Measurements from ENCODE around the gene ABR. TPM values are rescaled to one million over a fixed set of nuclear protein-coding genes. Genes with fewer than 3 reads are reported as not detected.
"Not testable (repeated sequence)": the region's sequence is repeated elsewhere in the genome, so short reads cannot be mapped to it uniquely, and the experiment has no call there.

Gene ABR
- total RNA-seq, 2 donors from 2014 or later = 80.7 to 82.7 TPM

DNA sequence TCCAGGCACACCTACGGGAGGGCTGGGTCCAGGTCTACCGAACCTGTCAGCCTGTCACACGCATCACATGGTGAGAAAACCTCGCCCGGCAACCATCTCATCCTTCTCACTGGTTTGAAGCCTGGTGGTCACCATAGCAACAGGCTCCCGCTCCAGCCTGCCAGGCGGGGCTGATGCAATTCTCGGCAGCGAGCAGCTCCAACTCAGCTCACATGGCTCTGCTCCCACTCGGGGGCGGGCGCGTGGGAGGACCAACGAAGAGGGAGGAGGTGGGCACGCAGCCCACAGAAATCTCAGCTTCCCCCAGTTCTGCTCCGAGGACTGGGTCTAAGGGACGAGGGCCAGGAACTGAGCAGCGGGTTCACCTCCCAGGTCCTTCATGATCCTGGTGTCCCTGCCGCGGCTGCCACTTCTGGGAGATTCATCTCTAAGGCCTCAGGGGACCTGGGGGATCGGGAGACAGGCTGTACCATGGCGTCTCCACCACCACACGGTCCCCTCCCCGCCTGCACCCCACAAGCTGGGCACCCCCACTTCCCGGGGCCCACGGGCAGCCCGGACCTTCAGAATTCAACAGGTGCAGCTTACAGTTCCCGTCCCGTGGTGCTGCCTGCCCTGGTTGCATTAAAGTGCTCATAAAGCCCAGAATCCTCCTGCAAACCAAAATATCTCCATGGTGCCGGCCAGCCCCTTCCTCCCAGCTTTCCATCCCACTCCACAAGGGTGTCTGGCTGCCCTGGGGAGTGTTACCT lies 25.8 kb downstream of the ABR start:
- Histone ChIP-seq H3K36me3 (no peaks in the 10 kb centered on the region), H3K9me3 (no peaks in the 10 kb centered on the region), H3K4me1 (replicated peaks) (no peaks in the 10 kb centered on the region), H3K27me3 (replicated peaks; ENCODE audit: insufficient read depth) (no peaks in the 10 kb centered on the region), H3K4me3 (no peak overlapping the region), H3K27ac (no peak overlapping the region)
- WGBS = 45% methylated on average over 30 of the region's 30 CpGs
- intact Hi-C loops (cut with DNase I) = no loop called here
- TF ChIP-seq POLR2AphosphoS5 (IDR thresholded peaks at IDR 0.05) (no peak), POLR2A (IDR thresholded peaks at IDR 0.05) (no peak)
- TF ChIP-seq, protein P1, sequence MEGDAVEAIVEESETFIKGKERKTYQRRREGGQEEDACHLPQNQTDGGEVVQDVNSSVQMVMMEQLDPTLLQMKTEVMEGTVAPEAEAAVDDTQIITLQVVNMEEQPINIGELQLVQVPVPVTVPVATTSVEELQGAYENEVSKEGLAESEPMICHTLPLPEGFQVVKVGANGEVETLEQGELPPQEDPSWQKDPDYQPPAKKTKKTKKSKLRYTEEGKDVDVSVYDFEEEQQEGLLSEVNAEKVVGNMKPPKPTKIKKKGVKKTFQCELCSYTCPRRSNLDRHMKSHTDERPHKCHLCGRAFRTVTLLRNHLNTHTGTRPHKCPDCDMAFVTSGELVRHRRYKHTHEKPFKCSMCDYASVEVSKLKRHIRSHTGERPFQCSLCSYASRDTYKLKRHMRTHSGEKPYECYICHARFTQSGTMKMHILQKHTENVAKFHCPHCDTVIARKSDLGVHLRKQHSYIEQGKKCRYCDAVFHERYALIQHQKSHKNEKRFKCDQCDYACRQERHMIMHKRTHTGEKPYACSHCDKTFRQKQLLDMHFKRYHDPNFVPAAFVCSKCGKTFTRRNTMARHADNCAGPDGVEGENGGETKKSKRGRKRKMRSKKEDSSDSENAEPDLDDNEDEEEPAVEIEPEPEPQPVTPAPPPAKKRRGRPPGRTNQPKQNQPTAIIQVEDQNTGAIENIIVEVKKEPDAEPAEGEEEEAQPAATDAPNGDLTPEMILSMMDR (IDR thresholded peaks at IDR 0.05) = no peak
- DNase-seq (ENCODE audit: low spot score) = no peak

DNA sequence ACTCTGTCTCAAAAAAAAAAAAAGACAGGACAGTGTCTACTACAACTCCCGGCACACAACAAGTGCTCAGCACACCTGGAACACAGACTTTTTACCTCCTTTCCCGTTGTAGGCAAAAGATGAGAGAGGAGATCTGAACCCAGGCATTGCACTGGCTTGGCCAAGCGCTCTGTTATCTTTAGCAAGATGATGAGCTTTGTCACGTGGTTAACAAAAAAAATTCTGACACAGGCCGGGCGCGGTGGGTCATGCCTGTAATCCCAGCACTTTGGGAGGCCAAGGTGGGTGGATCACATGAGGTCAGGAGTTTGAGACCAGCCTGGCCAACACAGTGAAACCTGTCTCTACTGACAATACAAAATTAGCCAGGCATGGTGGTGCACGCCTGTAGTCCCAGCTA lies 27.2 kb downstream of the ABR start:
- H3K36me3 ChIP-seq; H3K9me3 ChIP-seq; intact Hi-C loops (cut with DNase I); H3K27me3 ChIP-seq (replicated peaks; ENCODE audit: insufficient read depth); H3K27ac ChIP-seq; DNase-seq (ENCODE audit: low spot score); H3K4me3 ChIP-seq; H3K4me1 ChIP-seq (replicated peaks): not testable (repeated sequence)
- WGBS = 89% methylated on average over 8 of the region's 8 CpGs

DNA sequence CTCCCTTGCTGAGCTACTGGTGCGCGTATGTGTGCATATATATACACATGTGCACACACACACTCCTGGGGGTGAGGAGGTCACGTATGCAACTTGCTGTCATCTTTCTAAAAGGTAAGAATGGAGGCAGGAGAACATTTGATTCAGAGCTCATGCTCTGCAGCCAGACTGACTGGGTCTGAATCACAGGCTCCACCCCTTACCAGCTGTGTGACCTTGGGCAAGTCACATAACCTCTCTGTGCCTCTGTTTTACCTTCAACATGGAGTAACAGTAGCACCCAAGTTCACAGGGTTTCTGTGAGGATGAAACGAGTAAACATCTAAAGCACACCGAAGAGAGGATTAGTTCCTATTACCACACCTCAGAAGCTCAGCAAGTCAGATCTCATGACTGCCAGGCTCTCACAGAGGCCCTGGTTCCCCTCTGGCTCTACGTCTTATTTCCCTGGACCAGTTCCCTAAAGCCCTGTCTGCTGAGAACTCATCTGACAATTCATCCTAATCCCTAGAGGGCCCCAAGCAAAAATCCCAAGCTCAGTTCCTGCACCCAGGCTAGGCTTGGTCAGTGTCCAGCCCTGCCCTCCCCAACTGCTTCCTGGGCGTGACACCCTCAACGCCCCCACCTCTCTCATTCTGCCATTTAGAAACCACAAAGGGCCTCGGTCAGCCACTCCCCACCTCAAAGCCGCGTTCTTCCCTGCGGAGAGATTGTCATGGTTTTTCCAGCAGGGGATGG lies 28.7 kb downstream of the ABR start:
- H3K4me1 ChIP-seq (replicated peaks) = no peaks in the 10 kb centered on the region
- no peaks in the 10 kb centered on the region for H3K36me3 ChIP-seq
- no peak for DNase-seq (ENCODE audit: low spot score)
- intact Hi-C loops (cut with DNase I) = no loop called here
- no peak overlapping the region for H3K27ac ChIP-seq
- no peaks in the 10 kb centered on the region for H3K9me3 ChIP-seq
- TF ChIP-seq POLR2AphosphoS5 (IDR thresholded peaks at IDR 0.05) (no peak), POLR2A (IDR thresholded peaks at IDR 0.05) (no peak)
- TF ChIP-seq, protein P1 (IDR thresholded peaks at IDR 0.05) = no peak
- no peak overlapping the region for H3K4me3 ChIP-seq
- no peaks in the 10 kb centered on the region for H3K27me3 ChIP-seq (replicated peaks; ENCODE audit: insufficient read depth)
- 73% methylated on average over 12 of the region's 12 CpGs for WGBS

DNA sequence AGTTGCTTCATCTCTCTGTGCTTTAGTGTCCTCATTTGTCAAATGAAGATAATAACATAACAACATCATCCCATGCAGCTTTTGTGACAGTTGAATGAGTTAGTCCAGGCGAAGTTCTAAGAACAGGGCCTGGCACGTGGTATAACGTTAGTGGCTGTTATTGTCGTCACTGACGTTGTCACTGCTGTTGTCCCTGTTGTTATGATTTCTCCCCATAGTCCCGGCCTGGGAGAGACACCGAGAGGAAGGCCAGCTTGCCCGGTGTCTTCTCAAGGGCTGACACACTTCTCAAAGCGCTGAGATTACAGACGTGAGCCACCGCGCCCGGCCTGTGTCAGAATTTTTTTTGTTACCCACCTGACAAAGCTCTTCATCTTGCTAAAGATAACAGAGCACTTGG lies 29.9 kb downstream of the ABR start:
- H3K4me1 ChIP-seq (replicated peaks) = no peaks in the 10 kb centered on the region
- H3K27ac ChIP-seq = no peak overlapping the region
- intact Hi-C loops (cut with DNase I) = no loop called here
- no peak overlapping the region for H3K4me3 ChIP-seq
- no peaks in the 10 kb centered on the region for H3K27me3 ChIP-seq (replicated peaks; ENCODE audit: insufficient read depth)
- H3K9me3 ChIP-seq = no peaks in the 10 kb centered on the region
- TF ChIP-seq POLR2A (IDR thresholded peaks at IDR 0.05) (no peak), POLR2AphosphoS5 (IDR thresholded peaks at IDR 0.05) (no peak)
- TF ChIP-seq, protein P1 (IDR thresholded peaks at IDR 0.05) = no peak
- DNase-seq (ENCODE audit: low spot score) = no peak
- H3K36me3 ChIP-seq = no peaks in the 10 kb centered on the region
- 89% methylated on average over 13 of the region's 13 CpGs for WGBS

DNA sequence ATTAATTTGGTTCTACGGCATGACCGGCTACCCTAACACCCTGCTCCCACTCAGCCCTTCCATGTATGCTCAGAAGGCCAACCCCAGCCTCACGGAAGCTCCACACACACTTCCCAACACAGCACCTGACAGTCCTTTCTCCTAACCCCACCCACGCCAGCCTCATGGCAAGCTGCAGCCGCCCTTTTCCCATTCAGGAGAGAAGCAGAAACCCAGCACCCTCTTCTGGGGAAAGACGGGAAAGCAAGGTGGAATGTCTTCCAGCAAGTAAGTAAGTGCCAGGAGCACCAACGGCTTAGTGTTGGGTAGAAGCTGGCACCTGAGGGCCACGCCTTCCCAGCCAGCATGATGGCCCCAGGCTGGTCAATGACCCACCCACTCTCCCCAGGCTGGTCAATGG lies 32.1 kb downstream of the ABR start:
- Histone ChIP-seq H3K27ac (no peak overlapping the region), H3K4me3 (no peak overlapping the region), H3K36me3 (no peaks in the 10 kb centered on the region), H3K27me3 (replicated peaks; ENCODE audit: insufficient read depth) (no peaks in the 10 kb centered on the region), H3K4me1 (replicated peaks) (no peaks in the 10 kb centered on the region), H3K9me3 (no peaks in the 10 kb centered on the region)
- WGBS = 69% methylated on average over 8 of the region's 8 CpGs
- intact Hi-C loops (cut with DNase I) = no loop called here
- TF ChIP-seq POLR2AphosphoS5 (IDR thresholded peaks at IDR 0.05) (peak; percentile 25), POLR2A (IDR thresholded peaks at IDR 0.05) (no peak)
- TF ChIP-seq, protein P1 (IDR thresholded peaks at IDR 0.05) = peak in 3 of 4 experiments; percentile 13 to 56 (median 46)
- DNase-seq (ENCODE audit: low spot score) = peak; percentile 56

Data from prostate gland (tissue), 2 donors.